LNCAP (cell line): ENCODE data around the gene UNC13A.

Experiments used
- CTCF ChIP-seq: fragments of 450-650 bp; IDR thresholded peaks from 2 replicates; pipeline ENCODE4 v1.5.1; 2017; ENCODE audit warnings: mild to moderate bottlenecking

UNC13A gene

GRCh38 chr19:17647071-17648020 lies 40.8 kb downstream of the UNC13A start:
- no peak for TF ChIP-seq CTCF

DNA sequence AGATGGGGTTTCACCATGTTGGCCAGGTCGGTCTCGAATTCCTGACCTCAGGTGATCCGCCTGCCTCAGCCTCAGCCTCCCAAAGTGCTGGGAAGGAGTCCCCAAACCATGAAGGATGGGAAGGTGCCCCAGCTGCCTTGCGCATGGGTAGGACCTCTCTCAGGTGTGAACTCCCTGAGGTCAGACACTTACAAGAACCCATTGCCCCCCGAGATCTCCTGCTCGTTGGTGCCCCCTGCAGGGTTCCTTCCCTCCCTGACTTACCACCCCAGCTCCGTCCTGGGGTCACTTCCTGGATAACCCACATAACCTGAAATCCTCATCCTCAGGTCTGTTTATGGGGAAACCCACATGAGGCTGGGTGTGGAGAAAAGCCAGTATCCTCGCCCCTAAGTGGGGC lies 41.7 kb downstream of the UNC13A start:
- TF ChIP-seq CTCF, result no peak

DNA sequence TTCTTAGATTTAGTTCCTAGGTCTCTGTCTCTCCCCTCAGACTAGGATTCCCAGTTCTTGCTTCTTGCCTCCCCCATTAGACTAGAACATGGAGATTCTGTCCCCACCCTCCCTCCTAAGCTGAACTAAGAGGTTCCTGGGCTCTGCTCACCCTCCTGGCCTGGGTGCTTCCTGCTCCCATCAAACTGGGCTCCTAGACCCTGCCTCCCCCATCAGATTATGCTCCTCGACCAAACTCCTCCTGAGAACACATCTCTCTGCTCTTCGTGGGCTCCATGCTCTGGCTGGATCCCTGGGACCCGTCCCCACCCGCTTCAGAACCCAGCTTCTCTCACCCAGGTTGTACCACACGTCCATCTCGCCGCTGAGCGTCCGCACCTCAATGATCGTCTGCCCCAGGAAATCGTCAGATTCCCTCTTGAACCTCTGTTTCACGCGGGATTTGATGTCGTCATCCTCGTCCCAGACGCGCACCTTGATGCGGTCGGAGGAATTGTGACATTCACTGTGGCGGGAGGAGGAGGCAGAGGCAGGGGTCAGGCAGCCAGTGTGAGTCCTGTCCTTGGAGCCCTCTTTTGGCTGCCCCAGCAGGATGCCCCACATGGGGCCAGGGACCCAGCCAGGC lies 42.7 kb downstream of the UNC13A start:
- TF ChIP-seq CTCF, result no peak

- no peak for TF ChIP-seq CTCF
These were observed 45.5 kb downstream of the UNC13A start for GRCh38 chr19:17642656-17643055.

DNA sequence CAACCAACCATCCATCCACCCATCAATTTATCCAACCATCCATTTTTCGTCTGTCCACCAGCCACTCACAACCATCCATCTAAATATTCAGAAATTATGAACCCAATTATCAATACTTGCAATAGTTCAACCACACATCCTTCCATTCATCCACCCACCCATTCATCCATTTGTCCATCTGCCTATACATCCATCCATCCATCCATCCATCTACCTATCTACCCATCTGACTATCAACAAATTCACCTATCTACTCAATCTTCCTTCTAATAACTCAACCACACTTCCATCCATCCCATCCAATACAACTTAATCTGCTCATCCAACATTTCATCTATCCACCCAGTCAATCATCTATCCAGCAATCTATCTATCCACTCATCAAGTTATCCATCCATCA lies 46.3 kb downstream of the UNC13A start:
- no peak for TF ChIP-seq CTCF

GRCh38 chr19:17641181-17641580 lies 47.0 kb downstream of the UNC13A start:
- TF ChIP-seq CTCF, result no peak

GRCh38 chr19:17633700-17634099 lies 54.5 kb downstream of the UNC13A start:
- TF ChIP-seq CTCF, result no peak
